Measurements from ENCODE around the gene BRF1.

BRF1 gene

DNA sequence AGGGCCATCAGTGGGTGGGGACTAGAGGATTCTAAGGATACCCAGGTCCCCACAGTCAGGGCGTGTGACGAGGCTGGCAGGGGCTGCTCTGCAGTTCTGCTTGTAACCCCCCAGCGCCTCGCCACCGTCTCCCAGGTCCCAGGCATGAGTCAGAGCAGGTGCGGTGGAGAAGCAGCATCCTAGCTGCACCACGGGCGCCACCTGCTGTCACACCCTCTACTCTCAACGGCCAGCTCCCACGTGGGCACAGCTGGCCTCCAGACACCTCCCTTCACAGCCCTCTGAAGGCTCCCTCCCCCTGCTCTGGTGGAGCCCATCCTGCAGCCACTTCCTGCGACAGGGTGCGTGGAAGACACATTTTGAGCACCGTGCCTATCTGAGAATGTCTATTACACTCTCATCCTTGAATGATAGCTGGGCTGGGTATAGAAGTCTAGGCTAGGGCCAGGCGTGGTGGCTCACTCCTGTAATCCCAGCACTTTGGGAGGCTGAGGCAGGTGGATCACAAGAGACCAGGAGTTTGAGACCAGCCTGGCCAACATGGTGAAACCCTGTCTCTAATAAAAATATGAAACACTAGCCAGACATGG, 112.8 kb downstream of the BRF1 start:
- no peak for DNase-seq

DNA sequence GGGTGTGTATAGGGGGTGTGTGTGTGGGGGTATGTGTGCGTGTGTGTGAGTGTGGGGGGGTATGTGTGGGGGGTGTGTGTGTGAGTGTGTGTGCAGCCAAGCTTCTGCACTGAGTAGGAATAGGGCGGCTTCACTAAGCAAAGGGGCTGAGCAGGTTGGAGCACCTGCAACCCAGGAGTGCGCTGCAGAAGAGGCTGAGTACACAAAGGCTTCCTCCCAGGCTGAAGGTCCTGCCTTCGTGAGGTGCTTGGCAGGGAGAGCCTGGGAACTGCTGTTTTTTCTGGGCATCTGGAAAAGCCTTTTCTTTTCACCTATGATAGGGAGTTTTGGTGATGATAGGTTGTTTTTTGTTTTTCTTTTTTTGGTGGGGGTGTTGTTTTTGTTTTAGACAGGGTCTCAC, 113.7 kb downstream of the BRF1 start:
- DNase-seq = no peak

DNA sequence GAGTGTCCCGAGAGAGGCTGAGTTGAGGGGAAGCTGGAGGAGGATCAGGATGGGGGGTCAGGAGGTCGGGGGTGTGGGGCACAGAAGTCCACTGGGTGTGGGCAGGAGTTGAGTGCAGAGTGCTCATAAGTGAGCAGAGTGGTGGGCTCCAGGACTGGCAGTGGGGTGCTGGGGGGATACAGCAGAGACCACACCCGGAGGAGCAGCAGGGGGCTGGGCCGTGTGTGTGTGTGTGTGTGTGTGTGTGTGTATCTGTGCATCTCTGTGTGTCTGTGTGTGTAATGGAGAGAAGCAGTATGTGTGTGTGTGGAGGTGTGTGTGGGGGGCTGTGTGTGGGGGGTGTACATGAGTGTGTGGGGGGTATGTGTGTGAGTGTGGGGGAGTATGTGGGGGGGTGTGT, 114.8 kb downstream of the BRF1 start:
- DNase-seq = no peak

DNA sequence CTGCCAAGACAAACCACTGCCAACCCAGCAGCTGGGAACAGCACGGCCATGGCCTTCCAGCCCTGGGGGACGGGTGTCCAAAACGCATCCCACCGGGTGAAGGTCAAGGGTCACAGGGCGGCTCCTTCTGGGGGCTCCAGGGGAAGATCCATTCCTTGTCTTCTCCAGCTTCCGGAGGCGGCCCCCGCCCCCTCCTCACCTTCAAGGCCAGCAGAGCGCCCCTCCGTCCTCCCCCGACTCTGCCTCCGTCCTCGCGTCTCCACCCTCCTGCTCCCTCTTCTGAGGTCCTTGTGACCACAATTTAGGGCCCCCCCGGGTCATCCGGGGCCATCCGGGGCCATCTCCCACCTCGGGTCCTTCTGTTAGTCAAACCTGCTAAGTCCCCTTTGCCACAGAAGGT, 115.8 kb downstream of the BRF1 start:
- no peak for DNase-seq

DNA sequence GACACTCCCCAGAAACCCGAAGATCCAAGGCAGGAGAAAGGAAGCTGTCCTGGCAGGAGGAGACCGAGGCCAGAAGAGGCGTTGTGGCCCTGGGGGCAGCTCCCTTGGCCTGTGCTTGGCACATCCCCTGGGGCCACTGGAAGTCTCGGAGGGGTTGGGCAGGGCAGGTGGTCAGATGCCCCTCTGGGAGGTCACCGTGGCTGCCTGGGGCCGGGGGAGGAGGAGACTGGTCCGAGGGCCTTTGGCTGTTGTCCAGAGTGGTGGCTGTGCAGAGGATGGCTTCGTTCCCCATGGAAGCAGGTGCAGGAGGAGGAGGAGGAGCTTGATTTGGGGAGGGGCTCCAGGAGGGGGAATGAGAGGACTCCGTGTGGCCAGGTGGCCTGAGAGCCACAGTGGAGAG, 116.3 kb downstream of the BRF1 start:
- no peak for DNase-seq

DNA sequence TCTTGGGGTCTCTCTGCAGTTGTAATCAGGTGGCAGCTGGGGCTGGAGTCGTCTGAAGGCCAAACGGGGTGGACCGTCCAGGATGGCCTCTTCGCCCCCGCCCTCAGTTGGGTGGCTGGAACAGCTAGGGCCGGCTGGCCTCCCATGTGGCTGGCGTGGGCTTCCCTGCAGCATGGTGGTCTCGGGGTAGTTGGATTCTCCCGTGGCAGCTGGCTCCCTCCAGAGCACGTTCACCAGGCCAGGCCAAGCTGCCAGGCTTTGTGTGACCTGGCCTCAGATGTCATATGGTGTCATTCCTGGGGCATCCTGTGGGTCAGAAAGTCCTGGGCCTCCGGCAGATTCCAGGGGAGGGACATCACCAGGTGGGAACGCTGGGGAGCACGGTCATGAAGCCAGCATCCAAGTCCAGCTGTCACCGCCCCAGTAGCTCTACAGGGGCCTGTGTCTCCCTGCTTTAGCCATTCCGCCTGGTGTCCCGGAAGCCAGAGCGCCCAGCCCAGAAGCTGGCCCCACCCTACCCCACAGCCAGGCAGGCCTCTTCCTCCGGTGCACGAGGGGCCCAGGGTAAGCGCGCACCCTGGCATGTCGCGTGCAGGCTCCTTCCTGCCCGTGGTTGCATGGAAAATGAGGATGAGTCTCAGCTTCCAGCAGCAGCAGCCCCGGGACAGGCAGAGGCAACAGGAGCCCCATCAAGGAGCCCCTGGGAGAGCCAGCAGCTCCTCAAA, 118.3 kb downstream of the BRF1 start:
- DNase-seq = no peak

DNA sequence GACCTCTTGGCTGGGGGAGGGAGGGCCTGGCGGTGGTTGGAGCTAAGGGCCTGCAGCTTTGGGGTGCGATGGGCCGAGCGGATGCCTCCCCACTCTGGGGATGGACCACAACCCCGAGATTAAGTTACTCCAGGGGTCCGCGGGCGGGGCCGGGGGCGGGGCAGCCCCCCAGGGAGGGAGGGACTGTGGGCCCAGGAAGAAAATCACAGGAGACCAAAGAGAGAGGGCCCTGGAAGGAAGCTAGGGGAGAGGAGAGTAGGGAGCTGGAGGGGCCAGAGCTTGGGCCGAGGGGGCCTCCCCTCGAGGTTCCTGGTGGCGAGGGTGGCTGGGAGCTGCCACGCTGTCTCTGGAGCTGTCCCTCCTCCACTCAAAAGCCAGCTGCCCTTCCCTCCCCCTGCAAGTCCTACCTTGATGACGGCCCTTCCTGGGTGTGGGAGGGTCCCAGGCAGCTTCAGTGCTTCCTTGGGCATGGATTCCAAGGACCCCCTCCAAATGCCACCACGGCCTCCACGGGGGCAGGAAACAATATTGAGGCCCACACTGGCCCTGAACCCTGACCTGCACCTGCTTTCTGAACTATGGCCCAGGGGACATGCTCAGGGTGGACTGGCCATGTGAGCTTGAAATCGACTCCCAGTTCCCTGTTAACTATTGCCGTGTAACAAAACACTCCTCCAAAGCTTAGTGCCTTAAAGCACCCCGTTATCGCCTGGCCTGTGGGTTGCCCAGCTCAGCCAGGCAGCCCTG, 119.1 kb downstream of the BRF1 start:
- no peak for DNase-seq

DNA sequence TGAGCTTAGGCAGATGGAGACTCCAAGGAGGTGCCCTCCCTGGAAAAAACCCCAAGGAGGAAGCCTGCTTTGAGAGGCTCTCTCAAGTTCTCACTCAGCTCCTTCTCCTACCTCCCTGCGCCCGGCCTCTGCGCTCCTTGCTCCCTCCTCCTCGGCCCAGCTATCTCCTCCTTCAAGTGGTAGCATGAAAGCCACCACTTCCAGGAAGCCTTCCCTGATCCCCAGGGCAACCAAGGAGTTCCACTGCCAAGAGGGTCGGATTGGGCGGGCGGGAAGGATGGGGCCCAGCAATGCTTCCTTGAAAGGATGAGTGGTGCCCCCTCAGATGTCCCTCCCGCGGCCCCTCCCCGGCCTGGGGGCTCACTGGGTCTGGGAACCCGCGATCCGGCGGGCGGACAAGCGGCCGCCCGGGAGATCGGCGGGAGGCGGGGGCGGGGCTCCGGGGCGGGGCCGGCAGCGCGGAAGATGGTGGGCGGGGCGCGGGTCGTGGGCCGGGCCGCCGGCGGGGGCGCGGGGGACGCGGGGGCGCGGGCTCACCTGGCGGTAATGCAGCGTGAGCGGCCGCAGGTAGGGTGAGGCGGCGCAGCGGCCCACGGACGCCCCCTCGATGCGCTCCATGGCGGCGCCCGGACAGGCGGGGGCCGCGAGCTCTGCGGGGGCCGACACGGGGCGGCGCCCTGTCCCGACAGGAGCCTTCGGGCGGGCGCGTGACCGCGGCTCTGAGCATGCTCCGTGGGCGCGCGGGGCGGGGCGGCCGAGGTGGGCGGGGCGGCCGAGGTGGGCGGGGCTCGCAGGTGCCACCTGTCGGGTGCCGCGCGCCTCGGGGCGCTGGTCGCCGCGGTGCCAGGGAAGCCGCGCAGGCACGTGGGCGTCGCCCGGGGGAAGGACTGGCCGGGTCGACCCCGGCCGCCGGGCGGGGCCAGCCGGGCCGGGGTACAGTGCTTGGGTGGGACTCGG, 119.9 kb downstream of the BRF1 start, which contains the start of gene NUDT14:
Gene NUDT14 (minus strand): TSS at position 721 of the 957 bp plus-strand sequence. CDS start 103 bp downstream, at position 618.
- peak; percentile 42 to 84 (median 66) for DNase-seq

DNA sequence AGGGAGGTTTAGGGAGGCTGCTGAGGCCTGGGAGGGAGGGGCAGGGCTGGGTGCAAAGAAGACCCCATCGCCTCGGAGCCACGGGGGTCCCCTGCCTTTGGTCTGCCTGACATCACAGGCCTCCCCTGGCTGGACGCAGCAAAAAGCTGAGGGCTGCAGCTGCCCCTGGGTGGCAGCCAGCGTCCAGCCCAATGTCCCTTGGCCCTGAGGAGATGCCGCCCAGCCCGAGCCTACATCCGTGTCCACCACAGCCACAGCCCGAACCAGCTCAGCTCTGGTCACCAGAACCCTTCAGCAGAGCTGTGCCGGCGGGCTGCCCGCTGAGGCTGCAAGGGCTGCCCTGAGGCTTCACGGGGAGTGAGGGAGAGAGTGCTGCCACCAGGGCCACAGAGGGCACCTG, 121.6 kb downstream of the BRF1 start:
- DNase-seq = no peak

DNA sequence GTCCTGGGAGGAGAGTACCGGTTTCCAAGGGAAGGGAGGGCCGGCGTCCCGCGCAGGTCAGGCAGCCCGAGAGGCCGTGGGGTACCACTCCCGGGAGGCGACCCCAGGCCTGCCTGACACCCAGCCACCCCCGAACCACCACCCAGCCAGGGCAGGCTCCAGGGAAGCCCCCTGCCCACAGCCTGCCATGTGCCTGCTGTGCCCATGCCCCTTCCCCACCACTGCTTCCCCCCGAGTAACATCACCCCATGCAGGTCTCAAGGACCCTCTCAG, 122.0 kb downstream of the BRF1 start:
- no peak for DNase-seq

DNA sequence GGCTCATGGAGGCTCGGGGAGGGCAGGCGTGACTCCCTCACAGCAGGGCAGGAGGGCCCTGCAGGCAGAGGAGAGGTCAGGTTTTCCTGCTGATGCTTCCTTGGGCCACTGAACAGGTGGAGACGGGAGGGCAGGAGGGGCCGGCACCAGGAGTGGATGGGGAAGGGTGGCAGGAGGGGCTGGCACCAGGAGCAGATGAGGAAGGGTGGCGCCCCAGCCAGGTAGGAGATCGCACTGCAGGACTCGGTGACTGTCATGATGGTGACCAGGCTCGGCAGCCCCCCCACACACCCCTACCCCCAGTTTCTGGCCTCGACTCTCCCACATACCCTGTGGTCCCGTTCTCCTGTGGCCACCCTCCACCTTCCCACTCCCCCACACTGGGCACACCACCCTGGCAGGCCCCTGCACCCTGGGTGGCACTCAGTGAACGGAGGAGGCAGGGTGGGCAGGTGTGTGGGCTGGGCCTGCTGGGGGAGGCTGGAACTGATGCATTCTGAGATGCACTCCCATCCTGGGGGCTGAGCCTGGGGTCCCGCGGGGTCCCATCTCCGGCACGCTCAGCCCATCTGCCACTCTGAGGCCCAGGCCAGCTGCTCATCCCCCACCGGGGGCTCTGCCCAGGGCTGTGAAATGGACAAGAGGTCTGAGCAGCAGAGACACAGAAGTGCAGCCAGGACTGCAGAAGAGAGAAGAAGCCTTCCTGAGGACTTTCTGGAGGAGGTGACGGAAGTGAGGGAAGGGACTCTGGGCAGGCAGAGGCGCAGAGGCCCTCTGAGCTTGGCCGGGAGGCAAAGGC, 122.5 kb downstream of the BRF1 start:
- DNase-seq = no peak

DNA sequence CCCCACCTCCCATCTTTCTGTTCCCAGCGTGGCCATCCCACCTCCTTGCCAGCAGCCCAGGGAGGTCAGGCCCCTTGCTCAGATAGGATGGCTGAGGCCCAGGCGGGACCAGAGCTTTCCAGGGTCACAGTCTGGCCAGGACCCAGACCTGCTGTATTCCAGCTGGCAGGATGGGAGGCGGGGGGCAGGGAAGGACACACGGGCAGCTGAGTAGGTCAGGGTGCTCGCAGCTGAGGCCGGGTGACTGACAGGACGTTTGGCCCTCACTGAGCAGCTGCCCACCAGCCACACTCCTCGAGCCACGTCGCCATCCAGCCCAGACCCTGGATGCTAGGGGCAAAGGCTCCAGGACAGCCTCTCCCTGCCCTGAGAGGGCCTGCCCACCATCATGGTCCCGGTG, 123.7 kb downstream of the BRF1 start:
- DNase-seq = no peak

DNA sequence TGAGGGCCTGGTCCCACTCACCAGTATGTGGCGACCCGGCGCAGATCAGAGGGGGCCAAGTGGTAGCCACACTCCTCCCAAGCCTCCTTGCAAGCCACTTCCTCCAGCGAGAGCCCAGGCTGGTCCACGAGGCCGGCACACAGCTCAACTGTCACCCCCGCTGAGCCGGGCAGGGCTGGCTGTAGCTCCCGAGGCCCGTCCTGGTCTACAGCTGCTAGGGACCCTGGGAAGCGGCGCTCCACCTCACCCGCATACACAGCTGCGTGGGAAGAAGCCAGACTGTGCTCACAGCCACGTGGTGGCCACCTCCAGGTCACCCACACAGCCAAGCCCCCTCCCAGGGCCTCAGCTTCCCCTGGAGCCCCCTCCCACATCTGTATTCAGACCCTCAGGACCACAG, 124.3 kb downstream of the BRF1 start:
- no peak for DNase-seq

DNA sequence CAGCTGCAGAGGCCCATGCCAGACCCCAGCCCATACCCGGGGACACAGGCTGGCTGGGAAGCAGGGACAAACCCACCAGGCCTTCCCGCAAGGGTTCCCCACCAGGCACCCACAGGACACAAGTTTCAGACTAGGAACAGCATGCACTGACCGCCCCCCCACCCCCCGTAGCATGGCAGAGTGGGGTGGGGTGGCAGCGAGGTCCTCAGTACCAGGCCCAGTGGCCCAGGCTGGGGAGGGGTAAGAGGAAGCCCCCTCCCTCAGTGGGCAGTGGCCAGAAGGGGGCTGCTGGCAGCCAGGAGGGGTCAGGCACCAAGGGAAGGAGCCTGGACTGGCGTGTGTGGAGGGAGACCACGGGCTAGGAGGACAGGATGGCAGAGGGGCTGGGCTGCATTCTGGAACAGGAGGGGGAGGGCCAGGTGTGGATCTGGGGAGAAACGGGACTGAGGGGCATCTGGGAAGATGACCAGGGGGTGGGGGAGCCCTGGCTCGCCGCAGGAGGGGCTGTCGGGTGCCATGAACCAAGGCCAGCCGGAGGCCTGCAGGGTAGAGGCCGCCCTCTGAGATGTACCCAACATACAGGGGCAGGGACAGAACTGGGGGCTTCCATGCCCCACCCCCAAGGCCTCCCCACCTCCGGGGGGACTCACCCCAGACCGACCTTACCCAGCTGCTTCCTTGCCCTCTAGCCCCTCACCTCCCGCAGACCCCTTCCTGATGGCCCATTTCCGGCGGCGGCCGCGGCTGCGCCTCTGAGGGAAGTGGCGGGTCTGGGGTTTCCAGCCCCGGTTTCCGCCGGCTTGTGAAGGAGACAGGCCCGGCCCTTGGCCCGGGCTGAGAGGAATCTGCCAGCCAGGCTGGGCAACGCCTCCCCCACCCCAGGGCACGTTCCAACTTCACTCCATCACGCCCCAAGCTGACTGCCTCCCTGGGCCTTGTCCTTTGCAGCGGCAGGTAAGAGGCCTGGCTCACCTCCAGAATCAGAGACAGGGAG, 126.6 kb downstream of the BRF1 start:
- DNase-seq = peak in 1 of 4 experiments; percentile 28

DNA sequence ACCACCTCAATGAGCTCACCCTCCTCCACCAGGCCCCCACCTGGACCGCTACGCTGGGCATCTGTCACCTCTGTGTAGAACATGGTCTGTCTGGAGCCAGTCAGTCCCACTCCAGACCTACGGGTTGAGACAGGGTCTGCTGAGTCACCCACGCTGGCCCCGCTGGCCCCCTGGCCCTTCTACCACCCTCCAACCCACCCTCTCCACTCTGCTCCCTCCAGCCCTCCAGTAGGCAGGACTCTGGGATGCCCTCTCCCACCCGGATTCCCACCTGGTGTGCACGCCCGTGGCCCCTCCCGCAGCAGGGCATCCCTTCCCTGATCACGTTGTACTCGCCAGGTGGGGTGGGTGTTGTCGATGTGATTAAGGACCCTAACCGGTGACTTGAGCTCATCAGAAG, 127.7 kb downstream of the BRF1 start:
- no peak for DNase-seq

DNA sequence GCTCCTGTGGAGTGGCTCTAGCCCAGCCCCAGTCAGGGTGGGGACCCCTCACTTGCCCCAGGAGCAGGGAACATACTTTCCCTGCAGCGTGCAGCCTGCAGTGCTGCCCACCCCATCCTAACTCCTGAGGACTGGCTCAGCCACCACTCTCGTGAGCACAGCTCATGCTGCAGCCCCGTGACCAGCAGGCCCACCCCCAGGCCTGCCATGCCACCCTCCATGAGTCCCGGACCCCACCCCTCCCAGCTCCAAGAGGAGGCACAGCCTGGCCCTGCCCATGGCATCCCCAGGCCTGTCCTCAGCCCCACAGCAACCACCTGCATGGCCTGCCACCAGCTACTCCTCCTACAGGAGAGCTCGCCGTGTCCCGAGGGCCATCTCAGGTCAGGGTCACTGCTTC, 128.3 kb downstream of the BRF1 start:
- DNase-seq = no peak

DNA sequence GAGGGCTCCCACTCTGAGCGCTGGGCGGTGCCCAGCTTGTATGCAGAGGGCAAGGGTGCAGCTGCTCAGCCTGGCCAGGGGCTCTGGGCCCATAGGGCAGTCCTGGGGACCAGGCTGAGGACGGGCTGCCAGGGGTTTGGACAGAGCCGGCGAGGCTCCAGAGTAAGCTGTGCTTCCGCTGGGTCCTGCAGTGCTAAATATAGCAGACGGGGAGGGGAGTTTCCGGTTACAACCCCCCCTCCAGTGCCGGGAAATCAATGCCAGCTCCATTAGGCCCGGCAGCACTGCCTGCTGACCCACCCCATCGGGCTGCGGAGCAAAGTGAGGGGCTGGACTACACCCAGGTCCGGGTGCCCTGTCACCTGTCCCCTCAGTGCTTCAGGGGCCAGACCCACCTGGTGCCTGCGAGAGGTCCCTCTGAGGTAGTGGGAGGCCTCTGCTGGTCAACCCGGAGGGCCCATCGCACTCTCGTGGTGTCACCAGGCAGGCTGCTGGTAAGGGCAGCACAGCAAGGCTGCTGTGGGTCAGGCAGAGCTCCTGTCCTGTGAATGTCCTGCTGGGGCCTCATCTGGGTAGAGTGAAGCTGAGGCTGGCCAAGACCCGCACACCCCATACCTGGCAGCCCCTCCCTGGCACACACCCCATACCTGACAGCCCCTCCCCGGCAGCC, 129.7 kb downstream of the BRF1 start:
- DNase-seq = no peak

DNA sequence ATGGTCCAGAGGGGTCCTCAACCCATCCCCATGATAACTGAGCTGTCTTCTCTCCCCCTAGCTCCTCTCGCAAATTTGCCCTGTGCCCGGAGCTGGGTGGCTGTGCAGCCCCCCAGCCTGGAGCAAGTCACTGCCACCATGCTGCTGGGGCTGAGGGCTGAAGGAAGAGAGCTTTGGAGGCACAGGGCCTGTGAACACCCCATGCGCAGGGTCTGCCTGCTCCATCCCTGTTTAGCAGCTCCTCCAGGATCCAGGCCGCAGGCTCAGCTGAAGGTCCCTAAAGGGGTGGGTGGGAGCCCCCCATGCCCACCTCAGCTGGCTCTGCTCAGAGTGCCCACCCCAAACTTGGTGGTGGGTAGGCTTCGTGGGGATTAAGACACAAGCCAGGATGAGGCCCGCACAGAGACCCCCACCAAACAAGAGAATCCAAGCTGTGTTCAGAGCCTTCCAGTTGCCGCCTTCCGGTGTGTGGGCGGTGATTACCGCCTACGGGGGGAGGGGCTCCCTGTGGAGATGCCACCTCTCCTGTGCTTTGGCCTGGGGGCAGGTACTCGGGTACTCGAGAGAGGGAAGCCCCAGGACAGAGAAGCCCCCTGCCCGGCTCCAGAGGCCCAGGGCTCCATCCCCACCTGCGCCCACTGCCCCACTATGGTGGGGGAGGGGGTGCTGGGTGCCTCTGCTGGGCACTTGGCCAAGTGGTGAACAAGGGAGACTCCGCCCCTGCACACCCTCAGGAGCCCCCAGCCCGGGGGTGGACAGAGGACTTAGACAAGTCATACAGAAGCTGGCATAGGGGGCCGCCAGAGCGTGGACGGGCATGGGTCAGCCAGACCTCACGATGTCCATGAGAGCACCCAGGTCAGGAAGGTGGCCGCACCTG, 130.8 kb downstream of the BRF1 start:
- no peak for DNase-seq

DNA sequence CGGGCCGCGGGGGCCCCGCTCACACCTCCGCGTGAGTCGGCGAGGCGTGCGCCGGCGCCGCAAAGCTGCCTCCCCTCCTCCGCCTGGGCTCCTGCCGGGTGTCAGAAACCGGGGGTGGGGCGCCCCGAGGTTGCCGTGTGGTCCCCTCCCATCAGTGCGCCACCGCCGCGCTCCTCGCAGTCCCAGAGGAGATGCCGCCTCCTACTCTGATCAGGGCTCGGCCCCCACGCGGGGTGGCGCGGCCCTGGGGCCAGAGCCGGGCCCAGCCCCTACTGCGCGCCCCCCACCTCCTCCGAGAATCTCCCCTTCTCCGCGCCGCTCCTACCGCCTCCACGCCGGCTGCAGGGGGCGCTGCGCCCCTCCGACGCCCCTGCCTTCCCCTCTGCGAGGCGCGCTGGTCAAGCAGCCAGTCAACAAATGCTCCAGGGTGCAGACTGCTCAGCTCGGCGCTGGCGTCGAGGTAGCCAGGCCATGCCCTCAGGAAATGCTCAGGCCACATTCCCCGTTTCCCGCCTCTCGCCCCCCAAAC, 131.8 kb downstream of the BRF1 start:
- peak in 1 of 4 experiments; percentile 36 for DNase-seq
